WI38 (cell line): ENCODE results near the gene LYRM4.

ENCODE experiments used
- H3K4me3 ChIP-seq: 2 replicates; pipeline ENCODE4 v1.5.1; 2011; ENCODE audit warnings: low read depth, mild to moderate bottlenecking, control low read depth, low read length
- CTCF ChIP-seq: IDR thresholded peaks from 2 replicates; pipeline ENCODE4 v1.5.1; 2012; ENCODE audit warnings: low read depth, mild to moderate bottlenecking, control low read depth, low read length

Gene LYRM4

GRCh38 chr6:5141046-5141445 is 119.7 kb downstream of the LYRM4 start:
- no peak for TF ChIP-seq CTCF
- H3K4me3 ChIP-seq = no peak overlapping the region

GRCh38 chr6:5139828-5140771 is 120.7 kb downstream of the LYRM4 start:
- no peak overlapping the region for H3K4me3 ChIP-seq
- no peak for TF ChIP-seq CTCF

DNA sequence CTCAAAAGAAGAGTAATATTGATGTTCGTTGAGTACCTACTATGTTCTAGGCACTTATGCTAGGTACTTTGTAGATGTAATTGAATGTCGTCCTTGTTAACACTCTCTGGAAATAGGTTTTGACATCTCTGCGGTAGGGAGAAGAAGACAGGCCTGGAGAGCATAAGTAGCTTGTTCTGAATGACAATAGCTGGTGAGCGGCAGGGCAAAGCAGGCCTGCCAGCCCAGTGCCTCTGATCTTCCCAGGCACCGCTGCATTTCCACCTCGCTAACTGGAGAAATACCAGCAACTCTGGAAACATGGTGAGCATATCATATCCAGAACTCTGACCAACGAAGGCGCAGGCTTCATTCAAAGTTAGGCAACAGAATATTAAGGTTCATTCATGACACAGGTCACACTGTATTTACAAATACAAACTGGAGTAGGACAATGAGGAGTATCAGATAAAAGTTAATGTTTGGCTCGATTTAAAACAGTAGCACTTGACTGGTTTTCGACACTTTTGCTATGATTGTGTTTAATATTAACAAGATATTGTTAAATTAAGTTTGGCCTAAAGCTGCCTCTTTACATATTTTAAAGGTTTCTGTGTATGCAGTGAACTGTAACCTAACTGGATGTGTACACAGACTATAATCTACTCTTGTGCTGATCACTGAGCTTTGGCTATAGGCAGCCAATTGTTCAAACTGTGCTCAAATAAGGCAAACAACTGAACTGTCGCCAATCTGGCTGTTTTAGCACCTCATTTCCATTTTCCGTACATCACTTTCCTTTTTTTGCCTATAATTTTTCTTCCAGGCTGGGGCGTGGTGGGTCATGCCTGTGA is 121.5 kb downstream of the LYRM4 start:
- TF ChIP-seq CTCF = no peak
- H3K4me3 ChIP-seq = no peak overlapping the region

DNA sequence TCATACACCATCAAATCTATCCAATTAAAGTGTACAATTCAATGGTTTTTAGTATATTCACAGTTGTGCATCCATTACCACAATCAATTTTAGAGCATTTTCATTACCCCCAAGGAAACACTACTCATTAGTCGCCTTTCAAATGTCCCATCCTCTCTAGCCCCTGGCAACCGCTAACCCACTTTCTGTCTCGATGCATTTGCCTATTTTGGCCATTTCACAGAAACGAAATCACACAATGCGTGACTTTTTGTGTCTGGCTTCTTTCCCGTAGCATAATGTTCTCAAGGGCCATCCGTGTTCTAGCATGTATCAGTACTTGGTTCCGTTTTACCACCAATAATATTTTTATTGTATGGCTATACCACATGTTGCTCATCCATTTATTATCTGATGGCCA is 123.9 kb downstream of the LYRM4 start:
- no peak overlapping the region for H3K4me3 ChIP-seq
- no peak for TF ChIP-seq CTCF

GRCh38 chr6:5135788-5136376 is 124.9 kb downstream of the LYRM4 start:
- H3K4me3 ChIP-seq = no peak overlapping the region
- TF ChIP-seq CTCF = peak; percentile 75

GRCh38 chr6:5133943-5134342 is 126.8 kb downstream of the LYRM4 start:
- no peak overlapping the region for H3K4me3 ChIP-seq
- no peak for TF ChIP-seq CTCF
